GM18861 (cell line): Measurements from ENCODE around the gene SLC22A23.

Experiments used
- ATAC-seq: cut with Tn5 transposase; IDR thresholded peaks from one replicate; pipeline ENCODE4 v1.9.1; 2021; ENCODE audit not compliant: unreplicated experiment

The SLC22A23 gene

DNA sequence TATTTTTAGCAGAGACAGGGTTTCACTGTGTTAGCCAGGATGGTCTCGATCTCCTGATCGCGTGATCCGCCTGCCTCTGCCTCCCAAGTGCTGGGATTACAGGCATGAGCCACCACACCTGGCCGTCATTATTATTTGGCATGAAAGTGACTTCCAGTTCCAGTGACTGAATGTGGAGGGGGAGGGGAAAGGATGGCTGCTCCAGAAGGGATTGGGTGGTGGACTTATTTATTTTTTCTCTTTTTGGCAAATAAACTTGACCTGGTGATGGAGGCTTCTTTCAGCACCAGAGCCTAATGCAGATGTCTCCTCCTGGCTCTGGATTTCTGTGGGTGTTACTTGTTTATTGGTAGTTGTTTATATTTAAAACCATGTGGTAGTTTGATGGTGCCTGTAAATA, 16.9 kb upstream of the SLC22A23 start:
- ATAC-seq, result no peak

DNA sequence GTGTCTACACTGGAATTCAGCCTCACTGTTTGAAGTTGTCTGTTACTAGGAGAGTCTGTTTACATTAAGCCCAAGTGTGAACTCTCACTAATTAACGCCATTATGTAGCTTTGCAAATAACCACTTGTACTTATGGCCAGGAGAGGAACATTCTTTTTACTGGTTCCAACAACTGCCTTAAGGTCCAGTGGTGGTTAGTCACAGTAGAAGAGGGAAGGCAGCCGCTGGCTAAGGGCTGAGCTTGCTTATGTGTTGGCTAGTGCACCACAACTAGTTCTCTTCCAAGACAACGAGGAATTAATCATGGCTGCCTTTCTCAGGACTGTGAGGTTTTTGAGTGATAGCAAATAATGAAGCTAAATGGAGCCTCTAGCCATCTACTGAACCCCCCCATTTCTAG, 14.9 kb upstream of the SLC22A23 start:
- no peak for ATAC-seq

DNA sequence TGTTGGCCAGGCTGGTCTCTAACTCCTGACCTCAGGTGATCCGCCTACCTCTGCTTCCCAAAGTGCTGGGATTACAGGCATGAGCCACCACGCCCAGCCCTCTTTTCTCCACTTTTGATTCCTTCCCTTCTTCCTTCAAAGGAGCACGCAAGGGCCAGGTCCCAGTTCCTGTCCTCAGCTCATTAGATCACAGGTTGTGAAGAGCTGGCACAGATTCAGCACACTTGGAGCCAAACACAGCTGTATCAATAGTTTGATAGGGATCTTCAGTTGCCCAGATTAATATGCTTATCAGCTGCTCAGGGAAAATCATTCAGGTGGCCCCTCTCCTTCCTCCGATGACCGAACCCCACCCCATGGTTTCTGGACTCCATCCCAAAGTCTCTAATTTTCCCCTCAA, 14.4 kb upstream of the SLC22A23 start:
- ATAC-seq, result no peak

DNA sequence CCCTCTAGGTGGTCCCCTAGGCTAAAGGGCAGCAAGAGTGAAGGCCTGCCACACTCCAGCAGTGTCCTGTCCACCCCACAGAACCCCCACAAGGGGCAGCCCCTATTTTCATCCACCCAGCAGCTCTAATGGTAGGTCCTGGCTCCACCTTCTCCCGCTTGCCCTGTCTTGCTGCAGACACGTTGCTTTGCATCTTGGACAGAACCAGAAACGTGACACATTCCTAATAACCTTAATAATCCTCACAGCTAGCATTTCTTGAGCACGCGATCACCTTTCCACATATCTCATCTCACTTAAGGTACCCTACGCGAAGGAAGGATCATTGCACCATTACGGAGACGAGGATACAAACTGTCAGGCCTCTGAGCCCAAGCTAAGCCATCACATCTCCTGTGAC, 11.7 kb upstream of the SLC22A23 start:
- ATAC-seq, result no peak

DNA sequence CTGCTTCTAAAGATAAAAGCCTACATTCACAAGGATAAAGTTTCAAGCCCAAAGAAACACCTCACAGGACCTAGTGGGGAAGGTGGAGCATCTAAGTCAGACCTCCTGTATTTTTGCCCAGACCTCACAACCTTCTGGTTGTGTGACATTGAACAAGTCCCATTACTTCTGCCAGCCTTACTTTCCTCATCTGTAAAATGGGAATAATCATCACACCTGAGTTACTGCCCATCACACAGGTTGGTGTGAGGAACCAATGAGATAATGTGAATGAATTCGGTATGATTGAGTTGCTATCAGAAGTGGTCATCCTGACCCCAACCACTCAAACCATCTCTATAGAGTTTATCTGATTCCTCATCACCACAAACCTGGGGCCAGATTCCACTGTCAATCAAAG, 11.1 kb upstream of the SLC22A23 start:
- no peak for ATAC-seq

DNA sequence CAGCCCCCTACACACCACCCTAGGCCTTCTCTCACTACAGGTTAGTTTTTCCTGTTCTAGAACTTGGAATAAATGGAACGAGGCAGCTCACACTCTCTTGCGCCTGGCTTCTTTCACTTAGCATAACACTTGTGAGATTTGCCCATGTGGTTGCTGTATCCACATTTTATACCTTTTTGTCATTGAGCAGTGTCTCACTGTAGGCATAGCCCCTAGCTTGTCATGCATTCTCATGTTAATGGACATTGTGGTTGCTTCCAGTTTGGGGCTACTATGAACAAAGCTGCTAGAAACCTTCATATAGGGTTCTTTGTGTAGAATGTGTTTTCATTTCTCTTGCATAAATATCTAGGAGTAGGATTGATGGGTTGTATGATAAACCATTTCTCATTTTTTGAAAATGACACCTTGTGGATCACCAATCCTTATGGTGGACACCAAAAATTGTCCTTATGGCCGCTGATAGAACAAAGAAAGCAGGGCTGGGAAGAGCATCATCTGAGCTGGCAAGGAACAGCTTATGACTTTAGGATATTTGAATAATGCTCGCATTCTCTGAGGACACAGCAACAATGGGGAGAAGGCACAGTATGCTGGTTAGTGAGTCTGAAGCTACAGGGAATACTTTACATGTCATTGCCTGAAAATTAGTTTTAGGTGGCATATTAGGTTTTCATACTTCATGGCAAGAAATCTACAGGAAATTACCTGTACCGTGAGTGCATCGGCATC, 9.8 kb upstream of the SLC22A23 start:
- ATAC-seq, result no peak

DNA sequence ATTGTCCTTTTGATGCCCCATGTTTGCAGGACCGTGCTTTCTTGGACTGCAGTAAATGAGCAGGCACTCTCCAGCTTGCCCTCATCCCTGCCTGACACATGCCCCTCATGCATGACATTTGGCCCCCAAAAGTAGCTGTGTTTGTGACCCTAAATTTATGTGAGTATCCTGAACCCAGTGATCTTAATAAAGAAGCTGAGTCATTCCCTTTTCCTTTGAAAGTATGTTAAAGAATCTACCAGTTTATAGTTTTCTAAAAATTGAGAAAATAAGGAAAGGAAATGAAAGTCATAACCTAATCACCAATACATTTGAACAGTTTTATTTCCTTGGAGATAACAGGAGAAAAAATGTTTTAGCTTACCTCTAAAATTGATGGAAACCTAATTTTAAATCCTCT, 3.4 kb upstream of the SLC22A23 start:
- no peak for ATAC-seq

DNA sequence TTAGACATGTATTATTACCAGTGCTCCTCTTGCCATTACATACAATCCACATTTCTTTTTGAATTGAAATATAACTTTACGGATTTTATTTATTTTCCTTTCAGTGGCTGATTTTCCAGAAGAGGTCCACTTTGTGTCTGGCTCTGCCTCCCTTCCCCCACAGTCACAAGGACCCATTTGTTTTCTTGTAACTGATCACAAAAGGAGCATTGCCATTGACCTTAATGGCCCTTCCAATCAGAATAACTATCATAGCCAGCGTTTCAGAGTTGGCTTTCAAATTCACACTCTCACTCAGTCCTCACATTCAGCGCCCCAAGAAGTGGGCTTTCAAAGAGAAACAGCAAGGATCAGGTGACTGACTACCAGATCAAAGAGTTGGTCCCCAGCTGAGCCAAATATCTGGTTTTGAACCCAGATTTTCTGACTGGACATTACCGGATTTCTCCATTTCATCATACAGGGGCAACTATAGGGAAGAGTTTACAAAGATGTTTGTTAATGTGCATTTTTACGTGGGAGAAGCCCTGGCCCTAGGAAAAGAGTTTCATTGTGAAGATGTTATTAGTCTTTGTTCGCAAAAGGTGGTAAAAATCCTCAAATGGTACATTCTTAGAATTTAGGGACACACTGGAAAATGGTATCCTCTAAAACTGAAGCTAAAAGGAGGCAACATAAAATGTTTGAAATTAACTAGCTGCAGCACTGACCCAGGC, 2.0 kb upstream of the SLC22A23 start:
- ATAC-seq, result no peak

DNA sequence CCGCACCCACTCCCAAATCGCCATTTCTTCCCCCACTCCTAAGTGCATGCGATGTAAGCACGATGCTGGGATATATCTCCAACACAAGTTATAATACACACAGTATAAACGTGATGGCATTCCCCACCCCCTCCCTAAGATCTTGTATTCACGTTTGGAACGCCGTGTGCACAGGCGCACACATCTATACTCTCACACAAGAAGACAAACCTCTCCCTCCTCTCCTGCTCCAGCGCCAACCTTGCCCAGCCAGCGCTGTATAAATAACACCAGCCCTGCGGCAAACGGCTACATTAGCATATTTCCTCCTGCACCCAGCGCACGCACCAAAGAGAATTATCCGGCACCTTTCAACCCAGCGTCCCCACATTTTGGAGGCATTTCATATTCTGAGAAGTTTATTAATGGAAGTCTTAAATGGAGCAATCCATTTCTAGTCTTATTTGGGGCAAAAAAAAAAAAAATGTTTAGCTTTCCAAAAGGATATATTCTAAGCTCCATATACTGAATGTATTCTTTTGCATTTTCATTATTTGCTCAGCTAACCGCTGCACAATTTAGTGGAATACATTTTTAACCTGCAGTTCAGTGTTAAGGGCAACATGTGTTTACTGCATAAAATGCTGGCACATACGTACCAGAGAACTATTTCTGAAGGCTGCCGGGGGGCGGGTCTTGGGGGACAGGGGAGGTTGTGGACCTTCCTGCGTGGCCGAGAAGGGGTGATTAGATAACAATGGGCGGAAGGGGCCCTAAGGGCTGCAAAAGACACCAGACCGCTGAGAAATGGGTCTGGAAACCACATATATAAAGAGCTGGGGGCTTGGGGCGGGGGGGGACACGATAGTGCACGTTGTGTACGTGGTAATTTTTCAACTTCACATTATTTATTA, 1.1 kb upstream of the SLC22A23 start:
- no peak for ATAC-seq

DNA sequence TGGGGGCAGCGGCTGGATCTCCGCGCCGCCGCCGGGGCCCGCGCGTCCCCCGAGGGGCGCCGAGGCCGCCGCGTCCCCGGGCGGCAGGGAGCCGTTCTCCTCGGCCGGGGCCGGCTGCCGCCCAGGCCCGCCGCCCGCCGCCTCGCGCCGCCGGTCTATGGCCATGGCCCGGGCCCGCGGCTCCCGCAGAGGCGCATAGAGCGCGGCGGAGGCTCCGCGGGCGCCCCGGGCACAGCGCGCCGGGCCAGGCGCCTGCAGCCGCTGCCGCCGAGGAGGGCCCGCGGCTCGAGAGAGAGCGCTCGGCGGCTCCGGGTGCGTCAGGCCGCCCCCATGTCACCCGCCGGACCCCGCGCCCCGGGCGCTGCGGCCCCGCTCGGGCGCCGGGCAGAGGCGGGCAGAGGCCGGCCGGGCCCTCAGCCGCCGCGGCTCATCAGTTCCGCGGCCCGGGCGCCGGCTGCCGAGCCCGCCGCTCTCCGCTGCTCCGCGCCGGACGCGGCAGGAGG, 404 bp downstream of the SLC22A23 start:
- no peak for ATAC-seq

DNA sequence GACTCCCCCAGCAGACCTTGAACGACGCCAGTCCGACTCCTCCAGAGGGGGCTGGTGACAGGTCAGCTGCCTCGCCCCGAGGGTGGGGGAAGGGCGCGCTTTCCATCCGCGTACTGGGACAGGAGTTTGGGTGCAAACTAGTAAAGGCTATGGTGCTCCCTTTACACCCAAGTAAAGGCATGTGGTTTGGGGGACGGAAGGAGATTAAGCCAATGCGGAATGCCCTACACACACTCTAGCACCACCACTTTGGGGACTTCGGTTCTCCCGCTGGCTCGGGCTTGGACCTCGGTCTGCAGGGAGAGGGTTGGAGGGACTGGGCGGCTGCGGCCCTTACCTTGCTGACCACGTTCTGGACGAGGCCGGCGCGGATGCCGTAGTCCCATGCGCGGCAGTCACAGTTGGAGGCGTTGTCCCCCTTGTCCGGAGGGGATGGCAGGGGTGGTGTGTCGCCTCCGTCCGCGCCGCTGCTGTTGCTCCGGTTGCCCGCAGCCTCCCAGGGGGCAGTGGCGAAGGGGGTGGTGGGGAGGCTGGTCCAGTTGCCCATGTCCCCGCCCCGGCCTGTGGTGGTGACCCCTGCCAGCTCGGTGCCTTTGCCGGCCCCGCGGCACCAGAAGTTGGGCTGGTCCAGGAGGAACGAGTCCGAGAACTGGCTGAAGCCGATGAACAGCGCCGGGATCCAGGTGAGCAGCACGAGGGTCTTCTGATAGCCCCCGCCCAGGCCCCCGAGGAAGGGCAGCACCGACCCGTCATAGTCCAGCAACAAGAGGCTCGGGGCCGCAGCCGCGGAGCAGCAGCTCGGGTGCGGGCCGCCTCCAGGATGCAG, 1.1 kb downstream of the SLC22A23 start:
- ATAC-seq, result no peak

DNA sequence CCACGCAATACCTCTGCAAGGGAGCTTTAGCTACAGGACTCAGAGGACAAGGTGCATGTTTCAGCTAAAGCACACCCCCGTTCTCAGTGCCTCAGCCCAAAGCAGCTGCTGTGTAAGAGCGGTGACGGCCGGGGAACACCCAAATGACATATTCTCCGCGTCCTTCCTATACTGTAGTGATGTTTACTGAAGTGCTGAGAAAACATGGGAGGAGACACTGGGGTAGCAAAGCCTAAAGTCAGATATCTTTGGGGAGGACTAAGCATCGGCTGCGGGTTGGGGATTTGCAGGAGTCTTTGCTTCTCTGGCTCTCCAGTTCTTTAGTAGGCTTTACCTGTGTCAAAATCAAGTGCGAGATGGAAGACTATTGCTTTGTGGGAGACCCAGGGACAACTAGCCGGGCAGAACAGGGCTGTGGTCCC, 1.7 kb downstream of the SLC22A23 start:
- ATAC-seq, result no peak

DNA sequence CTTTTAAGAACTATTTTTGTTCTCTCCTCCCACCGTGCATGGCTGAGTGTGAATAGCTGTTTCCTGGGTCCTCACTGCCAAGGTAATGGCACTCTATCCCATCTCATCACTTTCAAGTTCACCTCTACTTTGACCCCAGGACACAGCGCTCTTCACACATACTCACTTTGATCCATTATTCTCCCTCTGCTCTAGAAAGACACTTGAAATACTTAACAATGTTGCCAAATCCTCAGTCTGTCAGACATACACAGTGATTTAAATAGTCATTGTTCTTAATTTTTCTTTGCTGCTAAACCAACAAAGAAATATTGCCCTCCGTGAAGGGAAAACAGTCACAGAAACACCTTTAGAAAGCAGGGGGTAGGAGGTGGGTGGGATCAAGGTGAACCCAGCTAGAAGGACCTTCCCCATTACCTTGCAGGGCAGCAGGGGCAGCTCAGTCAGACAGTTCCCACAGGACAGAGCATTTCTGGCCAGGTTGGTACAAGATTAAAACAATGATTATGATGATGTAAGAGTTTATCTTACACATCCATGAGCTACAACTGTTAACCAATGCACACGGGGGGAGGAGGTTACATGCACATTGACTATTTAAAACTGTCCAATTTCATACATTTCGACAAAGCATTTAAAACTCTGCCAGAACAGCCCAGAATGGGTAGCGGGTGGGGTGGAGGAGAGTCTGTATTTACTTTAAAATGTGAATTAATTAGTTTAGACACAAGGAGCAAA, 2.4 kb downstream of the SLC22A23 start:
- no peak for ATAC-seq

DNA sequence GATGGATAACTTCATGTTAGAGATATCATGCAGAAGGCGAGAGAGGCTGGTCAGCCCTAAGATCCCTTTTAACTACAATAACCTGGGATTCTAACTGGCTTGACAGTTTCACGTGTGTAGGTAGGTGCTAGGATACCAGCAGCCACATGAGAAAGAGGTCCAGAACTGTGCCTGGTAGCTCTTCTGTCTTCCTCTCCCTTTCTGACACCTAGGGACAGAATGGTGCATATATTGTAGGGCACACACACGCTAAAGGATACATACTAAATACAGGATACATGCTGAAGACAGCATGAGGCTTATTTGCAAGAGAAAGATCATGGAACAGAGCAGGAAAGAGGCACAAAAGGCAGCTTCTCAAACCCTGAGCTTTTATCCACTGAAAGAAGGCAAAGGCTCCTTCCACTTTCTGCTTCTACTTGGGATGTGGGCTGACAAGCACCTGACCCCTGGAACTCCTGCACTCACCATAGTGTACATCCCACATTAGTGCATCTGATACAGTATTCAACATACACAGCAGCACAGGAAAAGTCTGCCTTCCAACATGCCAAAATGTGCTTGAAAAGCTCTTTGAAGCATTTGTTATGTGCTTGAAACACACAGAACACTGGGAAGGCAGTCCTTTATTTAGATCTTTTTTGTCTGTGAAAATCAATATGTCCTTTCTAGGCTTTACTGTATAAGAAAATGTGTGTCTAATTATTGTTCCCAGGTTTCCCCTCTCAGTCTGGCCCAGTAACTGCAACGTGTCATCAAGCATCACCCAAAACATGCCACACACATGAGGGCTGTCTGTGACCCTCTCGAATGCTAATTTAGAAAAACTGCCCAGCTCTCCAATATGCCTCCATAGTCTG, 3.2 kb downstream of the SLC22A23 start:
- ATAC-seq, result no peak

DNA sequence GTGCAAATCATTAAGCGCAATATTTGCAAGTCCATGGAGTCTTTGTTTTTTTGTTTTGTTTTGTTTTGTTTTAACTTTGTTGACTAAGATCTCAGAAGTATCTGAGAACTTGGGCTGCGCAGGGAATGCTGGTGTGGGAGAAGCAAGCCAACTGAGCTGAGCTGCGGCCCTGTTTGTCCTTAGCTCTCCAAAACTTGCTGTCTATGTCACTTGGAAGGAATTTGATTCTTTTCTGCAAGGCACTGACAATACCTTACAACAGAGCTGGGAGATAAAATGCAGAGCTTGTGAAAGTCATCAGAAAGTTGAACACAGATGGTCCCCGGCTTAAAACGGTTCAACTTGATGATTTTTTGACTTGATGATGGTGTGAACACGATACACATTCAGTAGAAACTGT, 5.4 kb downstream of the SLC22A23 start:
- ATAC-seq, result no peak

DNA sequence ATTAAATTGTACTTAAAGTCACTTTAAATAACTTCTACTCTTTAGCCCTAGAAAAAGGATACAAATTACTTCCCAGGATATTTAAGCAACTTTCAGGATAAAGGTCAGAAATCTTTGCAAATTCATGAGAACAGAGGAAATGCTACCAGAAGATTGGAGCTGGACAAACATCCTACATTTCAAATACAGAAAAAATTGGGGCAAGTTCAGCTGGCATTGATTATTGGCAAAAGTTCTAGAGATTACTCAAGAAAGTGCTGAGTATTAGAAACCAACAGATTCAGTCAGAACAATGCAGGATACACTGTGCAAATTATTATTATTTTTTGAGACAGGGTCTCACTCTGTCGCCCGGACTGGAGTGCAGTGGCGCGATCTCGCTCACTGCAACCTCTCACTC, 6.0 kb downstream of the SLC22A23 start:
- no peak for ATAC-seq

DNA sequence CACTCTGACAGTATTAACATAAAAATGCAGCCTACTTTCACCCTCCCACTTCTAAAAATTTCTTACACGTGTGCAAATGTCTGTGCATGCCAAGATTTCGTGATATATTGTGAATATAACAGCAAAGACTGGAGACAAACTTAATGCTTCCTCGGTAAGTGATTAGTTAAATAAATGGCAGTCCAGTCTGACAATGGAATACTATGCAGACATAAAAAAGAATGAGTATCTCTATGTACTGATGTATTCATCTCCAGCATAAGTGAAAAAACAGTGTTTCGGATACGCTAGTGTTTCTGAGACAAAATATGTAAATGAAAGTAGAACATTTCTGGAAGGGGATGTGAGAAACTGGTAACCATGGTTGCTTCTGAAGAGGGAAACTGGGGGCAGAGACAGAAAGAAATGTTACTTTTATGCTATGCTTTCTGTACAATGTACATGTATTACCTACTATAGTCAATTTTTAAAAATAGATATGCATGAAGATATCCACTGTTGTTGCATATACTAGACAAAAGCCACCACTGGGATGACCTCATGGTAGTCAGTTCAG, 7.0 kb downstream of the SLC22A23 start:
- ATAC-seq, result no peak

DNA sequence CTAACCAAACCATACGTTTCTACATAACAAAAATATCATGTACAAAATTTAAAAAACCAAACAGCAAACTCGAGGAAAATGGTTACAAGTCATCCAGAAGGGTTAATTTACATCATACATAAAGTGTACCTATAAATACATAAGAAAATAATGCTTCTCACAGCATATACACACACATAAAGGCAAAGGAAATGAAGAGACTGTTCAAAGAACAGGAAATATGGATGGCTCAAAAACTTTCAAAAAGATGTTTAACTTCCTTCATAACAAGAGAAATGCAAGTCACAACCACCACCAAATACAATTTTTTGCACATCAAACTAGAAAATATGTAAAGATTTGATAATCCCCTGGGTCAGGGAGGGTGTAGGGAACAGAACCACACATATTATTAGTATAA, 7.5 kb downstream of the SLC22A23 start:
- no peak for ATAC-seq

DNA sequence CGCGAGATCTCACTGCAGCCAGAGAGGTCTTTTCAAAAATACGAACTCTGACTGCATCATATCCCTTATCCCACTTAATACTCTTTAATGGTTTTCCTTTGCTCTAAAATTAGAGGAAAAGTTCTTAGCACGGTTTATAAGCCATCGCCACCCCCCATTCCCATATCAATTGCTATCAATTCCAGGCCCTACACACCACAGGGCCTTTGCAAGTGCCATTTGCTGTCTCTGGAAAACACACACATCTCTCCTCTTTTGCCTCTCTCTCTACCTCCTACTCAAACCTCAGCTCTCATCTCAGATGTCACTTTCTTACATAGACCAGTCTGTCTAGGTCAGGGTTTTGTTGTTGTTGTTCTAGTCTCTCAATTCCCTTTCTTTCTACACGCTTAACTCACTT, 9.8 kb downstream of the SLC22A23 start:
- no peak for ATAC-seq
